ENCODE results near the gene MAP4K2.

Gene MAP4K2

DNA sequence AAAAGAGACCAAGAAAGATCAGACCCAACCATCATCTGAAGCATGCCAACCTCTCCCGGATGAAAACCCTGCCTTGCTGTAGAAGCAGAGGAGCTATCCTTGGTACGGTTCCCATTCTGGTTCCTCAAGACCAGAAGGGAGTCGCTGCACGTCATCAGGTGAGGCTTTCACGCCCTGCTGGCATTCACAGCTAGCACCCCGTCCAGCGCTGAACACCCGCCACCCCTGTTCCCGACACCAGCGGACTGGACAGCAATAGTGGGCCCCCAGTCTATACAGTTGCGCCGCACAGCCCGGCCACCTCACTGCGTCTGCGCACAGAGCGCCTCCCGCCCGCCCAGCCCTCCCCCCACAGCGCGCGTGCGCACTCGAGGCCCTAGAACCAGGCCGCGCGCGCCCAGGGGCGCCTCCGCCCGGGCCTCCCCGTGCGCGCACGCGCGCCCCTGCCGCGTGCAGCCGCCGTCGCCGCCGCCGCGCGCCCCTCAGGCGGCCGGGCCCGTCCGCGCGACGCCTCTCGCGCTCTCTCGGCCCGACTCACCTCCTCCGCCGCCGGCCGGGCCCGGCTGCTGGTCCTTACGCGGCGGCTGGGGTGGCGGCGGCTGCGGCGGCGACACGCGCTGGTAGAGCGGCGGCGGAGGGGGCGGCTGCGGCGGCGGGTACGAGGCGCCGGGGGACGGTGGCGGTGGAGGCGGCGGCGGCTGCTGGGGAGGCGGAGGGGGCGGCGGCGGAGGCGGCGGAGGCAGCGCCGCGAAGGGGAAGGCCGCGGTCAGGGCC is 25.4 kb downstream of the MAP4K2 start:
- Histone ChIP-seq H3K4me3 (ENCODE audit: low read depth, low read length) (peak overlapping the region; percentile 97), H3K27ac (peak overlapping the region; percentile 99), H3K36me3 (peaks cover 62% of the 10 kb centered on the region), H3K27me3 (ENCODE audit: insufficient read depth, low read depth, severe bottlenecking) (no peaks in the 10 kb centered on the region), H3K9me3 (ENCODE audit: severe bottlenecking) (no peaks in the 10 kb centered on the region)
- DNase-seq: peak; percentile 79
- TF ChIP-seq, protein P1, sequence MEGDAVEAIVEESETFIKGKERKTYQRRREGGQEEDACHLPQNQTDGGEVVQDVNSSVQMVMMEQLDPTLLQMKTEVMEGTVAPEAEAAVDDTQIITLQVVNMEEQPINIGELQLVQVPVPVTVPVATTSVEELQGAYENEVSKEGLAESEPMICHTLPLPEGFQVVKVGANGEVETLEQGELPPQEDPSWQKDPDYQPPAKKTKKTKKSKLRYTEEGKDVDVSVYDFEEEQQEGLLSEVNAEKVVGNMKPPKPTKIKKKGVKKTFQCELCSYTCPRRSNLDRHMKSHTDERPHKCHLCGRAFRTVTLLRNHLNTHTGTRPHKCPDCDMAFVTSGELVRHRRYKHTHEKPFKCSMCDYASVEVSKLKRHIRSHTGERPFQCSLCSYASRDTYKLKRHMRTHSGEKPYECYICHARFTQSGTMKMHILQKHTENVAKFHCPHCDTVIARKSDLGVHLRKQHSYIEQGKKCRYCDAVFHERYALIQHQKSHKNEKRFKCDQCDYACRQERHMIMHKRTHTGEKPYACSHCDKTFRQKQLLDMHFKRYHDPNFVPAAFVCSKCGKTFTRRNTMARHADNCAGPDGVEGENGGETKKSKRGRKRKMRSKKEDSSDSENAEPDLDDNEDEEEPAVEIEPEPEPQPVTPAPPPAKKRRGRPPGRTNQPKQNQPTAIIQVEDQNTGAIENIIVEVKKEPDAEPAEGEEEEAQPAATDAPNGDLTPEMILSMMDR (IDR thresholded peaks at IDR 0.05; ENCODE audit: low read depth, low read length): no peak

DNA sequence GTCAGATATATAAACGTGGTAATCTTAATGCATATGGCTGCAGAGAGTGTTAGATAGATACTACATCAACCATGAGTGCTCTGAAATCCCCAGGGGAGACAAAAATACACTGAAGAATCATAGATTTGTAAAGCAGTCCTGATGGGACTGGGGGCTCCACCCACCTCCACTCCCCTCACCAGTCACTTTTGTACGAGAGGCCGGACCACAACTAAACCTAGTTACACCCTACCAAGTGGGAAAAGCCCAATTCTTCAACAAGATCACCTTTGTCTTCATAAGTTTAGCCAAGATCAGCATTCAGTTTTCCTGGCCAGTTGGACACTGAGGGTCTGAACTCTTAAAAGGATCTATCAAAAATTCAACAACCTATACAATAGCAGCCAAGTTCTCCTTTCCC is 26.1 kb downstream of the MAP4K2 start:
- no peak for DNase-seq
- TF ChIP-seq, protein P1 (IDR thresholded peaks at IDR 0.05; ENCODE audit: low read depth, low read length): no peak
- H3K4me3 ChIP-seq (ENCODE audit: low read depth, low read length): peak overlapping the region; percentile 97
- no peaks in the 10 kb centered on the region for H3K27me3 ChIP-seq (ENCODE audit: insufficient read depth, low read depth, severe bottlenecking)
- H3K9me3 ChIP-seq (ENCODE audit: severe bottlenecking): no peaks in the 10 kb centered on the region
- peak overlapping the region; percentile 74 for H3K27ac ChIP-seq
- H3K36me3 ChIP-seq: peaks cover 69% of the 10 kb centered on the region

GRCh38 chr11:64776425-64776824 is 26.6 kb downstream of the MAP4K2 start:
- TF ChIP-seq, protein P1 (IDR thresholded peaks at IDR 0.05; ENCODE audit: low read depth, low read length): no peak
- H3K27me3 ChIP-seq (ENCODE audit: insufficient read depth, low read depth, severe bottlenecking): no peaks in the 10 kb centered on the region
- H3K27ac ChIP-seq: no peak overlapping the region
- peaks cover 74% of the 10 kb centered on the region for H3K36me3 ChIP-seq
- peak overlapping the region; percentile 97 for H3K4me3 ChIP-seq (ENCODE audit: low read depth, low read length)
- H3K9me3 ChIP-seq (ENCODE audit: severe bottlenecking): no peaks in the 10 kb centered on the region
- DNase-seq: no peak

DNA sequence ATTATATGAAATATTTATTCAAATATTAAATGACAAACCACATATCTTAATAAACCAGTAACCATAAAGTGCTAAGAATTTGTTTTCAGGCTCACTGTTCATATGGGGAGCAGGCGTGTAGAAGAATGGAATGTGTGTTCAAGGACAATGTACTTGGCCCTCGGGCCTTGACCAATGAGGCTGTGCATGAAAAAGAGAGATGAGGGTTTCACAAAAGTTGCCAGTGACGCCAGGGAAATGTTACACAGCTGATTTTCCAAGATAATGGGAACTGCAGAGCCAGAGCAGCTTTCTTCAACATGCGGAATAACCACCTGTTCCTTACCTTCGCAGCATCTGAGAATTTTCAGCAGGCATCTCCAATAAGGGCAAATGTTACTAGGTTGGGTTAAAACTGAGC is 28.9 kb downstream of the MAP4K2 start:
- TF ChIP-seq, protein P1 (IDR thresholded peaks at IDR 0.05; ENCODE audit: low read depth, low read length): no peak
- Histone ChIP-seq H3K36me3 (peaks cover 84% of the 10 kb centered on the region), H3K4me3 (ENCODE audit: low read depth, low read length) (no peak overlapping the region), H3K27ac (no peak overlapping the region), H3K9me3 (ENCODE audit: severe bottlenecking) (no peaks in the 10 kb centered on the region), H3K27me3 (ENCODE audit: insufficient read depth, low read depth, severe bottlenecking) (no peaks in the 10 kb centered on the region)
- DNase-seq: no peak

DNA sequence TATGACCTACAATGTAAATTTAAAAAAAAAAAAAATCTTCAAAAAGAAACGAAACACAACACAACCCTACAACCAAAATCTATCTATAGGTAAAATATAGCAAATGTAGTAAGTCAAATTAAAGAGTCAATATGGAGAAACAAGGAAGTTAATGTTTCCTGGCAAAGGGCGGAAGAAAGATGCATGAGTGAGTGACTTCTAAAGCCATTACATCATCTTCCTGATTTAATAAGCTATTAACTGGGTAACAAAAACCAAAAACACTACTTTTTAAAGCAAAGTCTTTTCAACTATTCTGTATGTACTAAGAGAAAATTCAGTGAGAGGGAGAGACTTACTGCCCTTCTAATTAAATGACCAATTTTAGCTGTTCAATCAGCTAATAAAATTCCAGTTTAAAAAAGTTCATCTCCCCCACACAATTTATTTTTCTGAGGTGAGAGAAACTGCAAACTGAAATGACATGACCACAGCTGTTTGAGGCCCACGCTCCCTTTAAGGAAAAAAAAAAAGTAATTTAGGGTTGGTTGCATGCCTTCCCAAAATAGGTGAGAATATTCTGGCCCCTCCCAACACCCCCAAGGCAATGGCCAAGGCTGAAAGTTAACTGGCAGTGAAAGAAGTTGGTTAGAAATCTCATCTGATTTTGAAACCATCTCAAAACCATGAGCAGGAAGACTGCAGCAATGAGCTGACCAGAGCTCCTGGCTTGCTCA is 30.6 kb downstream of the MAP4K2 start:
- TF ChIP-seq, protein P1 (IDR thresholded peaks at IDR 0.05; ENCODE audit: low read depth, low read length): no peak
- Histone ChIP-seq H3K9me3 (ENCODE audit: severe bottlenecking) (no peaks in the 10 kb centered on the region), H3K27me3 (ENCODE audit: insufficient read depth, low read depth, severe bottlenecking) (no peaks in the 10 kb centered on the region), H3K27ac (no peak overlapping the region), H3K4me3 (ENCODE audit: low read depth, low read length) (no peak overlapping the region), H3K36me3 (peaks cover 100% of the 10 kb centered on the region)
- DNase-seq: no peak

Measured in WERI-Rb-1 (cell line).